GM18499 (cell line): ENCODE results near the gene KLHL35.
"Not testable (repeated sequence)": the region's sequence is repeated elsewhere in the genome, so short reads cannot be mapped to it uniquely, and the experiment has no call there.

Experiments
- ATAC-seq: cut with Tn5 transposase; IDR thresholded peaks from one replicate; pipeline ENCODE4 v1.9.1; 2021; ENCODE audit warnings: moderate number of reproducible peaks; ENCODE audit not compliant: insufficient read depth, unreplicated experiment

KLHL35 gene

GRCh38 chr11:75428989-75429640 is 3.9 kb downstream of the KLHL35 start:
- ATAC-seq: no peak

GRCh38 chr11:75428281-75428724 is 4.7 kb downstream of the KLHL35 start:
- no peak for ATAC-seq

- no peak for ATAC-seq
These were observed 5.8 kb downstream of the KLHL35 start for GRCh38 chr11:75427181-75427580.

GRCh38 chr11:75426720-75427086 is 6.3 kb downstream of the KLHL35 start:
- no peak for ATAC-seq

GRCh38 chr11:75425422-75425821 is 7.6 kb downstream of the KLHL35 start:
- ATAC-seq: no peak

- ATAC-seq: no peak
These were observed 8.6 kb downstream of the KLHL35 start for GRCh38 chr11:75424396-75424795.

GRCh38 chr11:75423721-75424120 is 9.3 kb downstream of the KLHL35 start:
- no peak for ATAC-seq

GRCh38 chr11:75422248-75423231 is 10.5 kb downstream of the KLHL35 start:
- ATAC-seq: no peak

GRCh38 chr11:75421902-75422247 is 11.1 kb downstream of the KLHL35 start:
- ATAC-seq: no peak

GRCh38 chr11:75421035-75421602 is 11.9 kb downstream of the KLHL35 start:
- no peak for ATAC-seq

- ATAC-seq: no peak
These were observed 12.6 kb downstream of the KLHL35 start for GRCh38 chr11:75420224-75421034.

- ATAC-seq: no peak
These were observed 19.1 kb downstream of the KLHL35 start for GRCh38 chr11:75413864-75414263.

GRCh38 chr11:75413146-75413545 is 19.9 kb downstream of the KLHL35 start:
- ATAC-seq: not testable (repeated sequence)

GRCh38 chr11:75409971-75410370 is 23.0 kb downstream of the KLHL35 start:
- not testable (repeated sequence) for ATAC-seq

- ATAC-seq: no peak
These were observed 24.1 kb downstream of the KLHL35 start for GRCh38 chr11:75408957-75409219.

- ATAC-seq: no peak
These were observed 26.6 kb downstream of the KLHL35 start for GRCh38 chr11:75406338-75406777.

- no peak for ATAC-seq
These were observed 28.9 kb downstream of the KLHL35 start for GRCh38 chr11:75403983-75404658.

- ATAC-seq: no peak
These were observed 30.0 kb downstream of the KLHL35 start for GRCh38 chr11:75403037-75403436.

GRCh38 chr11:75402002-75402773 is 30.8 kb downstream of the KLHL35 start:
- ATAC-seq: no peak
